ENCODE data around the gene TST. TPM values are rescaled to one million over a fixed set of nuclear protein-coding genes. Genes with fewer than 3 reads are reported as not detected.

The TST gene
- total RNA-seq, 1 experiment from 2014 or later: 44.9 TPM

DNA sequence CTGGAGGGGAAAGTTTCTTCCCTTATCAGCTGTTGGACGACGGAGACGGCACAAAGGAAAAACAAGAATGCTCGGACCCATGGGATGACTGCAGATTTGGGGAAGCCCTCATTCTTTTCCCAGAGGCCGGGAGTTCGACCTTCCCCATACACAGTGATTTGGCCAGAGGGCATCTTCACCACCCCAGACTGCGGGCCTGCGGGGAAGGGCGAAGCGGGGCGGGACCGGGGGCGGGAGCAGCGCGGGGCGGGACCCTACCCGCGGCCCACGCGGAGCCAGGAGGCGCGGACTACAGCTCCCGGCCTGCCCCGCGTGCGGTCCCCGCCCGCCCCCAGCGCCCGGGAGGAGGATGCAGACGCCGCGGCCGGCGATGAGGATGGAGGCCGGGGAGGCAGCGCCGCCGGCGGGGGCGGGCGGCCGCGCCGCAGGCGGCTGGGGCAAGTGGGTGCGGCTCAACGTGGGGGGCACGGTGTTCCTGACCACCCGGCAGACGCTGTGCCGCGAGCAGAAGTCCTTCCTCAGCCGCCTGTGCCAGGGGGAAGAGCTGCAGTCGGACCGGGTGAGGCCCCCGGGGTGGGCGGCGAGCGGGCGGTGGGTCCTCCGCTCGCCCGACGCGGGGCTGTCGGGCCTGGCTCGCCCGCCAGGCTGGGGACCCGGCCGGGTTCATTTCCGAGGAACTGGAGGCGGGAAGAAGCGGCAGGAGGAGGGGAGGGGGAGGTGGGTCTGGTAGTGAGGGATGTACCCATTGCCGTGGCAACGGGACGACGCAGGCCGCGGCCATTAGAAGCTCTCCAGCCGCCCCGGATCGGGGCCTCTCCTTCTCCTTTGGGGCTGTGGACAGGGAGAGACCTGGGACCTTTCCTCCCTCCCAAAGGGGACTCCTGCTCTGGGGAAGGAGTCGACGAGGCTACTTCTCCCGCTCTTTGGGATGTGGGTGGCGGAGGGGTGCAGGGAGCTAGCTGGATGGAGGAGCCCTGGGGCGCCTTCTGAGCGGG lies 32.4 kb upstream of the TST start, which contains the start of gene KCTD17:
TSS of gene KCTD17 (plus strand) at position 352 of the 995 bp plus-strand sequence. CDS start at position 371, 19 bp downstream.
- peaks cover 3% of the 10 kb centered on the region; the same call in 1 of the 2 replicates for H3K4me1 ChIP-seq
- H3K27ac Mint-ChIP-seq (ENCODE audit: unreplicated experiment): no peak within 1 kb of the TSS
- POLR2A ChIA-PET: interaction anchor here (0.5 to 1.9 kb wide), 5 partner anchors 17 to 556 kb away, joined by 3 to 15 read pairs (median 5); no protein-coding TSS in a partner anchor
- CTCF ChIA-PET: interaction anchor here (0.7 to 1.9 kb wide), 4 partner anchors 15 to 33 kb away, joined by 3 to 6 read pairs (median 4); partner anchors contain the start of genes MPST and TST
- no peaks in the 10 kb centered on the region for H3K36me3 ChIP-seq (ENCODE audit: control insufficient read depth, insufficient read depth, low read length)
- H3K4me1 Mint-ChIP-seq (ENCODE audit: low read depth, unreplicated experiment): no peaks in the 10 kb centered on the region
- H3K9me3 ChIP-seq: no peaks in the 10 kb centered on the region
- TF ChIP-seq CTCF (IDR thresholded peaks at IDR 0.05; ENCODE audit: insufficient read depth in 1 of 2, low read depth in 1 of 2, low read length in 1 of 2, severe bottlenecking in 1 of 2, unreplicated experiment in 1 of 2): no peak
- no peaks in the 10 kb centered on the region for H3K36me3 Mint-ChIP-seq (ENCODE audit: insufficient read depth, unreplicated experiment)
- peak within 1 kb of the TSS; percentile 72 for H3K4me3 Mint-ChIP-seq (ENCODE audit: unreplicated experiment)
- no peaks in the 10 kb centered on the region for H3K27me3 Mint-ChIP-seq (ENCODE audit: insufficient read depth, unreplicated experiment)
- no TSS peak for BruUV-seq (replicated peaks)
- no peaks in the 10 kb centered on the region for H3K27me3 ChIP-seq (replicated peaks; ENCODE audit: control insufficient read depth, insufficient read depth, low read length)
- intact Hi-C loops (cut with micrococcal nuclease; ENCODE audit: unreplicated experiment): loop anchor here (2.0 kb wide), 1 partner anchor 19 kb away; no protein-coding TSS in a partner anchor
- no peaks in the 10 kb centered on the region for H3K9me3 Mint-ChIP-seq (ENCODE audit: unreplicated experiment)
- H3K4me3 ChIP-seq (ENCODE audit: low read depth, low read length): peak within 1 kb of the TSS; percentile 56
- peak; percentile 67 to 84 for DNase-seq

DNA sequence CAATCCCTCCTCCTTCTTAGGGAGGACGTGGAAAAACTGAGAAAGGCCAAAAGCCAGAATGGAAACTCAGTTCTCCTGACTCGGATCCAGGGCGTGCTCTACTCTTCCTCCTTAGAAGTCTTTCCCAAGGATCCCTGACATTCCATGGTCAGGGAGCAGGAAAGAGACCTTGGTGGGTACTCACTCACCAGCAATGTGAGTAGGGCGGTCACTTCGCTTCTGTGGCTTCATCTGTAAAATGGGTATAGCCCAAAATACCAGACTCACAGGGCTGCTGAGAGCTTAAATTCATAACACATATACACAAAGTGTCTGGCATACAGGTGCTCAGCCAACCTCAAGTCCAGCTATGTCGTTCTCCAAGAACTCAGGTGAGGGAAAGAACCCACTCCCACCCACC lies 31.7 kb upstream of the TST start:
- Histone ChIP-seq H3K4me1 (peaks cover 3% of the 10 kb centered on the region; the same call in 1 of the 2 replicates), H3K36me3 (ENCODE audit: control insufficient read depth, insufficient read depth, low read length) (no peaks in the 10 kb centered on the region), H3K4me3 (ENCODE audit: low read depth, low read length) (no peak overlapping the region; the same call in 1 of the 2 replicates), H3K27me3 (replicated peaks; ENCODE audit: control insufficient read depth, insufficient read depth, low read length) (no peaks in the 10 kb centered on the region), H3K9me3 (no peaks in the 10 kb centered on the region)
- POLR2A ChIA-PET: interaction anchor here (0.6 to 1.9 kb wide), 3 partner anchors 17 to 149 kb away, joined by 3 to 15 read pairs (median 3); no protein-coding TSS in a partner anchor
- Mint-ChIP-seq H3K27me3 (ENCODE audit: insufficient read depth, unreplicated experiment) (no peaks in the 10 kb centered on the region), H3K4me1 (ENCODE audit: low read depth, unreplicated experiment) (no peaks in the 10 kb centered on the region), H3K4me3 (ENCODE audit: unreplicated experiment) (peak overlapping the region; percentile 72), H3K36me3 (ENCODE audit: insufficient read depth, unreplicated experiment) (no peaks in the 10 kb centered on the region), H3K27ac (ENCODE audit: unreplicated experiment) (no peak overlapping the region), H3K9me3 (ENCODE audit: unreplicated experiment) (no peaks in the 10 kb centered on the region)
- intact Hi-C loops (cut with micrococcal nuclease; ENCODE audit: unreplicated experiment): loop anchor here (2.0 kb wide), 1 partner anchor 18 kb away; no protein-coding TSS in a partner anchor
- no peak for TF ChIP-seq CTCF (IDR thresholded peaks at IDR 0.05; ENCODE audit: insufficient read depth in 1 of 2, low read depth in 1 of 2, low read length in 1 of 2, severe bottlenecking in 1 of 2, unreplicated experiment in 1 of 2)
- CTCF ChIA-PET: interaction anchor here (1.0 to 1.9 kb wide), 3 partner anchors 19 to 32 kb away, joined by 3 to 6 read pairs (median 4); partner anchors contain the start of genes MPST and TST
- DNase-seq: no peak
- no TSS peak for BruUV-seq (replicated peaks)

DNA sequence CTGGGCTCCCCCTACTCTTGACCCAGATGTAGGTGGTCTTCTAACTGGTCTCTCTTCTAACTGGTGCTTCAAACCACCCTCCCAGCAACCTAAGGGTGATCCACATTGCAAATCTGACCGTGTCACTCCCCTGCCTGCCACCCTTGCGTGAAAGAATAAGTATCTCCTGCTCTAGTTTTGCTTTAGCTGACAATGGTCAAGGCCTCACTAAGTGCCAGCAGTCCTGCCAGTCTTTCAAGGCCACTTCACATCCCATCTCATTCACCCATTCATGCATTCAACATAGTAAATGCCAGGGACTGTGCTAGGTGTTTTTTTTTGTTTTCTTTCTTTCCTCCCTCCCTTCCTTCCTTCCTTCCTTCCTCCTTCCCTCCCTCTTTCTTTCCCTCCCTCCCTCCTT lies 30.0 kb upstream of the TST start:
- no peak overlapping the region for H3K27ac Mint-ChIP-seq (ENCODE audit: unreplicated experiment)
- ChIA-PET CTCF (no interaction called here), POLR2A (no interaction called here)
- H3K36me3 Mint-ChIP-seq (ENCODE audit: insufficient read depth, unreplicated experiment): no peaks in the 10 kb centered on the region
- no peak for DNase-seq
- no peaks in the 10 kb centered on the region for H3K27me3 ChIP-seq (replicated peaks; ENCODE audit: control insufficient read depth, insufficient read depth, low read length)
- BruUV-seq (replicated peaks): no TSS peak
- no peaks in the 10 kb centered on the region for H3K4me1 Mint-ChIP-seq (ENCODE audit: low read depth, unreplicated experiment)
- H3K9me3 ChIP-seq: no peaks in the 10 kb centered on the region
- no peaks in the 10 kb centered on the region for H3K27me3 Mint-ChIP-seq (ENCODE audit: insufficient read depth, unreplicated experiment)
- intact Hi-C loops (cut with micrococcal nuclease; ENCODE audit: unreplicated experiment): no loop called here
- H3K9me3 Mint-ChIP-seq (ENCODE audit: unreplicated experiment): no peaks in the 10 kb centered on the region
- no peaks in the 10 kb centered on the region for H3K36me3 ChIP-seq (ENCODE audit: control insufficient read depth, insufficient read depth, low read length)
- TF ChIP-seq CTCF (IDR thresholded peaks at IDR 0.05; ENCODE audit: insufficient read depth in 1 of 2, low read depth in 1 of 2, low read length in 1 of 2, severe bottlenecking in 1 of 2, unreplicated experiment in 1 of 2): no peak
- H3K4me1 ChIP-seq: peaks cover 11% of the 10 kb centered on the region
- peak overlapping the region; percentile 22 for H3K4me3 Mint-ChIP-seq (ENCODE audit: unreplicated experiment)
- no peak overlapping the region for H3K4me3 ChIP-seq (ENCODE audit: low read depth, low read length)
